ENCODE results near the gene CPT1C. TPM values are rescaled to one million over a fixed set of nuclear protein-coding genes. Genes with fewer than 3 reads are reported as not detected.

Gene CPT1C
- total RNA-seq, 3 donors from 2014 or later (not counting 1 experiment from before 2014, with no cell fraction given): 0.34 to 0.78 (median 0.73) TPM

GRCh38 chr19:49681830-49682229, 9.1 kb upstream of the CPT1C start:
- Histone ChIP-seq H3K4me1 (ENCODE audit: control insufficient read depth, insufficient read depth, low read length) (peaks cover 28% of the 10 kb centered on the region), H3K27me3 (ENCODE audit: control insufficient read depth, insufficient read depth, low read length) (no peaks in the 10 kb centered on the region), H3K9me3 (ENCODE audit: control insufficient read depth, insufficient read depth, low read length) (no peaks in the 10 kb centered on the region), H3K27ac (ENCODE audit: low read length) (no peak overlapping the region), H3K36me3 (ENCODE audit: control insufficient read depth, insufficient read depth, low read length) (peaks cover 41% of the 10 kb centered on the region), H3K4me3 (ENCODE audit: low read length) (no peak overlapping the region)
- H3K27me3 Mint-ChIP-seq (ENCODE audit: low read depth in 2 of 2): no peaks in the 10 kb centered on the region
- TF ChIP-seq CTCF (IDR thresholded peaks at IDR 0.05): no peak
- no peak overlapping the region for H3K27ac Mint-ChIP-seq
- DNase-seq (peak in 1 of 2 donors; percentile 6), ATAC-seq (no peak)
- H3K36me3 Mint-ChIP-seq: no peaks in the 10 kb centered on the region
- H3K4me3 Mint-ChIP-seq: no peak overlapping the region
- intact Hi-C loops (cut with micrococcal nuclease): loop anchor here (2.0 kb wide), 2 partner anchors 17 to 113 kb away; partner anchors contain the start of genes BCL2L12 and IRF3
- WGBS (ENCODE audit: insufficient coverage): 96% methylated on average over 19 of the region's 19 CpGs
- H3K9me3 Mint-ChIP-seq: no peaks in the 10 kb centered on the region
- H3K4me1 Mint-ChIP-seq: peaks cover 14 to 38% of the 10 kb centered on the region in 2 donors

GRCh38 chr19:49682274-49682673, 8.6 kb upstream of the CPT1C start:
- Histone ChIP-seq H3K4me1 (ENCODE audit: control insufficient read depth, insufficient read depth, low read length) (peaks cover 28% of the 10 kb centered on the region), H3K9me3 (ENCODE audit: control insufficient read depth, insufficient read depth, low read length) (no peaks in the 10 kb centered on the region), H3K27ac (ENCODE audit: low read length) (no peak overlapping the region), H3K36me3 (ENCODE audit: control insufficient read depth, insufficient read depth, low read length) (peaks cover 41% of the 10 kb centered on the region), H3K27me3 (ENCODE audit: control insufficient read depth, insufficient read depth, low read length) (no peaks in the 10 kb centered on the region), H3K4me3 (ENCODE audit: low read length) (no peak overlapping the region)
- 92% methylated on average over 8 of the region's 8 CpGs for whole genome bisulfite sequencing (ENCODE audit: insufficient coverage)
- intact Hi-C loops (cut with micrococcal nuclease): no loop called here
- no peaks in the 10 kb centered on the region for H3K27me3 Mint-ChIP-seq (ENCODE audit: low read depth in 2 of 2)
- DNase-seq: peak in 1 of 2 donors; percentile 23
- H3K27ac Mint-ChIP-seq: no peak overlapping the region
- H3K4me3 Mint-ChIP-seq: no peak overlapping the region
- peaks cover 10 to 38% of the 10 kb centered on the region in 2 donors for H3K4me1 Mint-ChIP-seq
- no peak for TF ChIP-seq CTCF (IDR thresholded peaks at IDR 0.05)
- H3K36me3 Mint-ChIP-seq: no peaks in the 10 kb centered on the region
- no peaks in the 10 kb centered on the region for H3K9me3 Mint-ChIP-seq
- ATAC-seq: no peak

GRCh38 chr19:49683814-49684250, 7.1 kb upstream of the CPT1C start:
- no peak for DNase-seq
- Mint-ChIP-seq H3K4me3 (no peak overlapping the region), H3K4me1 (peaks cover 0 to 35% of the 10 kb centered on the region in 2 donors), H3K27me3 (ENCODE audit: low read depth in 2 of 2) (no peaks in the 10 kb centered on the region), H3K9me3 (no peaks in the 10 kb centered on the region), H3K27ac (peak overlapping the region in 1 of 2 donors; percentile 38), H3K36me3 (no peaks in the 10 kb centered on the region)
- Histone ChIP-seq H3K4me1 (ENCODE audit: control insufficient read depth, insufficient read depth, low read length) (peaks cover 17% of the 10 kb centered on the region), H3K36me3 (ENCODE audit: control insufficient read depth, insufficient read depth, low read length) (peaks cover 44% of the 10 kb centered on the region), H3K27me3 (ENCODE audit: control insufficient read depth, insufficient read depth, low read length) (no peaks in the 10 kb centered on the region), H3K9me3 (ENCODE audit: control insufficient read depth, insufficient read depth, low read length) (no peaks in the 10 kb centered on the region), H3K27ac (ENCODE audit: low read length) (no peak overlapping the region), H3K4me3 (ENCODE audit: low read length) (no peak overlapping the region)
- ATAC-seq: no peak
- no peak for TF ChIP-seq CTCF (IDR thresholded peaks at IDR 0.05)
- 93% methylated on average over 18 of the region's 18 CpGs for WGBS (ENCODE audit: insufficient coverage)
- intact Hi-C loops (cut with micrococcal nuclease): no loop called here

Data from natural killer cell (primary cell).